Measurements from ENCODE around the gene LAMA2.

The LAMA2 gene

DNA sequence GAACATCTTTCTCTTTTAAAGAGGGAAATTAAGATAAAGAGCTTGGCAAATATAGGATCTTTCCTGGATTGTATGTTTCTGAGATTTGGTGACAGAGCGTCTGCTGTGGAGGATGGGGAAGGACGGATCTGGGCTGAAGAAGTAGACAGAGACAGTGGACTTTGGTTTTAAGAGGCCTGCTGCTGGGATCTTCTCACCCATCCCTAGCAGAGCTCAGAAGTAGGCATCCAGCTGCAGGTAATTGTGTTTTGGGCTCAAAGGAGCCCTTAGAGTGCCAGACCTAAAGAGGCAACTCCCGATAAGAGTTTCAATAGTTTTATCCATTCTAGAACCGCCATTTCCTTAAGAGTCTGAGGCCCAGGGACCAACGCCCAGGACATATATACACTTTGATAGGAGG is 20.8 kb downstream of the LAMA2 start:
- FAIRE-seq: no peak

DNA sequence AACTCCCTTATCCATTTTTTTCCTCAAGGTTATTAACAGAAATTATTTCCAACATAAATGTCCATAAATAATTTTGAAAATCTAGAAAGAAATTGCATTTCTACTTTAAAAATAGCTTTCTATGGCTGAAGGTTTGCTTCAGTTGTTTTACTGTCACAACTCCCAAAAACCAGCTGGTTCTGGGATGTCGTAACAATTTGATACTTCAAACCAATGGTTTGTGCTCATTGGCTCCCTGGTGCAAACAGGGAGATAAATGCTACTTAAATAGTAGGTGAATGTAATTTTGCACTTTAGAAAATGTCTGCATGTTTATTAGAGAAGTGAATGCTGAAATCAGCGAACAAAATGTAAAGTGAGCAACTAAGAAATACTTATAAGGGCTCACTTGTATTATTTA is 31.1 kb downstream of the LAMA2 start:
- FAIRE-seq: no peak

DNA sequence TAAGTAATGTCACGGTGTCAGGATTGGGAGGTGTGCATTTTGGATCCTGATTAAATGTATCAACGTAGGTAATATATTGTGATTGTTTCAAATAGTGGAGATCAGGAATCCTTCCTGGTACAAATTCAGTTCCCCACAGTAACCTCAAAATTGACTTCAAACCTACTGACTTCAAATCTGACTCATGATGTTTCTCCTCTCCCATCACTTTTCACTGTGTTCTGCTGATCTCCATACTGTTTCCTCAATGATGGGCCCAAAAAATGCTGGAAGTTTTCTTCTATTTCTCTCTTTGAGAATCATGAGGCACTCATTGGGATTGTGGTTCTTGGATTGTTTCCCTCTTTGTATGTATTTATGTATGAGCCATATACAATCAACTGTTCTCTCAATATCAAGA is 35.9 kb downstream of the LAMA2 start:
- FAIRE-seq: no peak

DNA sequence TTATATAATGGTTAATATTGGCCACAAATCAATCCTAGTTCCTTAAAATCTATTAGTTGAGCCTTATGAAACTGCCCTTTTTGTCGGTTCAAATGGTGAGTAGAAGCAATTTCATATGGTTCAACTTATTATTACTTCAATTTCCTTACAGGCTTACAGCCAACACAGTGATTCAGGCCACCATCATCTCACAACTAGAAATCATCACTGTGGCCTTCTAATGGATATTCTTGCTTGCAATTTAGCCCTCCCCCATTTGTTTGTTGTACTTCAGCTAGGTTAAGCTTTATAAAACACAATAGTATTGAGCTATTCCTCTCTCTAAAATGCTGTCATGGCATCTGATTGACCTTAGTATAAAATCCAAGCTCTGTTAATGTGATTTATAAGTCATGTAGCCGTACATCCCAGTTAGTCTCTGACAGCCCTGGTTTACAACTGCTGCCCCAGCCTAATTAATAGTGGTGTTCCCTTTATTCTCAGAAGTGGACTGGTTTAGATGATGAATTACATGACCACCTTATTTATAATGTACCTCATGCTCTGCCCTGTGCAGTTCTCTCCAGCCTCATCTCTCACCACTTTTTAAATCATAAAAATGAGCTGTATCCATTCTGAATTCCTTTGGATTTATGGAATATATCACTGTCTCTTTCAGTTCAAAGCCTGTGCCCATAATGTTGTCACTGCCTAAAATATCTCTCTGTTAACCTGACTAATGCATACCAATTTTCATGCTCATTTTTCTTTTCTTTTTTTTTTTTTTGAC is 36.7 kb downstream of the LAMA2 start:
- no peak for FAIRE-seq

DNA sequence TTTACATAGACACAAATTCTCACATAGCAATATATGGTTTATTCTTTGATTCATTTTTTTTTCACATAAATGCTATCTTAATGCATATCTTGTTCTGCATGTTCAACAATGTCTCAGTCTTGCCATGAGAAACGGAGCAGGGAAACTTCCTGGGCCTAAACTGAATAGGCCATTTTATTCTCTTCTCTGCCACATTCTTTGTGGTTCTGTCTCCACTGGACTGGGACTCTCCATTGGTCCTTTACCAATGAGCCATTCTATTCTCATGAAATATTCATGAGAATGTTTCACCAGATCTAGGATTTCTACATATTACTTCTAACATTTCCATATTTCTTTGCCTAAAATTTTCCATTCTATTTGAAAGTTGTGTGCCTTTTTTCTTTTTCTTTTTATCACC is 42.8 kb downstream of the LAMA2 start:
- FAIRE-seq: no peak

- no peak for FAIRE-seq
Measured at GRCh38 chr6:128929869-128930268, 46.9 kb downstream of the LAMA2 start.

DNA sequence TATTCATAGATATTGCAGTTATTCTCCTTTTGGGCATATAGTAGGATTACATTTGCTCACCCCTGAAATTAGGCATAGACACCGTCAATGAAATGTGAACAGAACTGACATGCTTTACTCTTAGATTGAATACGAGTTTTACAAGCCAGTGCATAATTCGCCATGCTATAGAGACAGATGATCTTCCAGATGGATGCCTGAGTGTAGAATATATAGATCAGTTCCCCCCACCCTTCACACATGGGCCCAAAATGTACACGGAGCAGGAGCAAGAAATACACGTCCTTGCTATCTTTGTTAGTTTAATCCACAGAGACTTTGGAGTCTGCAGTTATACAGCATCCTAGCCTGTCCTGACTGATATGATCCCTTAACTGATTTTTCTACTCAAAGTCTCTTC is 47.4 kb downstream of the LAMA2 start:
- FAIRE-seq: no peak

- FAIRE-seq: no peak
Measured at GRCh38 chr6:128932061-128932460, 49.1 kb downstream of the LAMA2 start.

DNA sequence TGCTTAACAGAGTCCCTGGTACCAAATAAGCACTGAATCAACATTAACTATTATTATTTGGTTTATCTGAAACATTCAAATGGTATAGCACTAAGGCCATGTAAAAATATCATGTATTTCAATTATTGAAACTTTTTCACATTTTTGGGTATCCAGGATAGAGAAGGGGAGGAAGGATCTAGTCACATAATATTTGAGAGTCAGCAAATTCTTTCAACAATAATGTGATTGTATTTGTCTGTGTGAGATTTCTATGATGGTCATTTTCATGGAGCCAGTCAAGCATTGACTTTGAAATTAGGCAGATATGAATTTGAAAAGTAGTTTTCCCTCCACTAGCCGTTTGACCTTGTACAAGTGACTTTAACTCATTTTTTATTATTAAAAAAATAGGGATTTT is 67.9 kb downstream of the LAMA2 start:
- no peak for FAIRE-seq

- no peak for FAIRE-seq
Measured at GRCh38 chr6:128952902-128953301, 70.0 kb downstream of the LAMA2 start.

- FAIRE-seq: no peak
Measured at GRCh38 chr6:128954308-128955043, 71.5 kb downstream of the LAMA2 start.

GRCh38 chr6:128963561-128963960 is 80.6 kb downstream of the LAMA2 start:
- FAIRE-seq: no peak

GRCh38 chr6:128964233-128964755 is 81.4 kb downstream of the LAMA2 start:
- FAIRE-seq: no peak

GRCh38 chr6:128964771-128965170 is 81.8 kb downstream of the LAMA2 start:
- FAIRE-seq: no peak

- no peak for FAIRE-seq
Measured at GRCh38 chr6:128966934-128967333, 84.0 kb downstream of the LAMA2 start.

DNA sequence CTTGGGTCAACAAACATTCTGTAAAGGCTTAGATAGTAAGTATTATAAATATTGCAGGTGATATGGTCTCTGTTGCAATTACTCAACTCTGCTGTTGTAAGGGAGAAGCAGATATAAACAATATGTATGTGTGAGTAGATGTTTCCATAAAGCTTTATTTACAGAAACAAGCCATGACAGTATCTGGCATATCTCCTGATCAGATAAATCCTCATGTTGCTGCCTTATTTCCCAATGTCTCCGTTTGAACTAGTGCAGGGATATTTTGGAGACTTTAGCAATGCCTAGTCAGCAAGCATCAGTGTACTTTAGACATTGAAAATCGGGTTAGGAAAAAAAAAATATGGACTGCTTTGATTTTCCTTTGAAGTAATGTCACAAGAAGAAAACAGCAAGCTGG is 96.1 kb downstream of the LAMA2 start:
- no peak for FAIRE-seq

DNA sequence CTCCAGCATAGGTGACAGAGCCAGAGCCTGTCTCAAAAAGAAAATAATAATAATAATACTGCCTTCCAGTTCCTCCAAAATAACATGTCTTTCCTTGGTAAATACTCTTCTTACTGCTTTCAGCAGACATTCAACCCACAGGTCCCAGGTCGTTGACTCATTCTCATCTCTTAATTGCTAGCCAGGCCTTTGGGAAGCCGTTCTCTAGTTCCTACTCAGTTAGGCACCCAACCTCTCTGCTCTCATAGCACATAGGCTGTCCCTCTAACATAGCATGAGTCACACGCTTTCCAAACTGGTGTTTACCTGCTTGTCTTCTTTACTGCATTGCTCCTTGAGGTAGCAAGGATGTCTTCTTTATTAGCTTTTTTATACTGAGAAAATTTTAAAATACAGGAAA is 98.8 kb downstream of the LAMA2 start:
- no peak for FAIRE-seq

DNA sequence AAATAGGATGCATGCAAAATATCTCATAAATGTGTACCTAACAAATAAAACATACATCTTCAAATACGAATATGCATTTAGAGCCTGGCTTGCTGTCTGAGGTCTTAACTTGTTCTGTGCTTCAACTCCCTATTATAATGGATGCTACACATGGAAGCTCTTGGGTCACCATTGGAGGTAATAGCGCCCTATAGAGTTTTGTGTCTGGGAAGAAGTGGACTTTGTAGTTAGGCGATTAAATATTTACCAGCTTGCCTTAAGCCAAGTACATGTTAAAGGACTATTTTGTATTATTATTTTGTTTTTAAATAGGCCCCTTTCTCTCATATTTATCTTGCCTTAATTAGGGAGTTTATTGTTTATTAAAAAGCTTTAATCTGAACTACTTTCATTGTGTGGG is 107.4 kb downstream of the LAMA2 start:
- FAIRE-seq: no peak

DNA sequence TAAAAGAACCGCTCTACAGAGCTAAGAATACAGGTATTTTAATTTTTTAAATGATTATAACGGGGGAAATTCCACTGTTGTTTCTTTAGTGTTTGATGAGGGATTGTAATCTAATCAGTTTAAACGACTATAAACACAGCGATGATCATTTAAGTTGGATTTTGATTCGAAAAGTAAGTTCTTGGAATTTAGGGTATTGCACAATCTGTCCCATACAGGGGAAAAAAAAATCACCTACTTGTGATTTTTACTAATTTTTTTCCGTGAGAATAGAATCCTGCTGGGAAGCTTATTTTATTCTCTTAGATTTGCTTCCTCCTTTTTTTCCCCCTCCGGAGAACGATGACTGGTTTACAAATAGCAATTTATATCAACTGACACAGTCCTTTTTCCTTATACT is 108.0 kb downstream of the LAMA2 start:
- no peak for FAIRE-seq

GRCh38 chr6:128993166-128993565 is 110.2 kb downstream of the LAMA2 start:
- FAIRE-seq: no peak

DNA sequence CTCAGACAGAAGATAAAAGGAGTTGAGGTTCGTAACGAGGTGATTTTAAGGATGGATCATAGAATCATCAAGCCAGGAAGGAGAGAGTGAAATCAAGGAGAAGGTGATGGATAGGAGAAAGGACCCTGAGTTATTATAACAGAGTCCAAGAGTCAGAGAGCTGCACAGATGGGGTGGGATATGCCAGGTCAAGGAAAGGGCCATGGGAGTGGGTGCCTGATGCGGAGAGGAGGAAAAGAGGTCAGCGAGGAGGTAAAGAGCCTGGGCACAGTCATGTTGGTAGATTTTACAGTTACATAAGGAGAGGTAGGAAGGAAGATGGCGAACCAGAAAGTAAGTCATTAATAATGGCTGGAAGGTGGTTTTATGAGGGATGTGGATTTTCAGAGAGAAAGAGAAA is 114.9 kb downstream of the LAMA2 start:
- no peak for FAIRE-seq

DNA sequence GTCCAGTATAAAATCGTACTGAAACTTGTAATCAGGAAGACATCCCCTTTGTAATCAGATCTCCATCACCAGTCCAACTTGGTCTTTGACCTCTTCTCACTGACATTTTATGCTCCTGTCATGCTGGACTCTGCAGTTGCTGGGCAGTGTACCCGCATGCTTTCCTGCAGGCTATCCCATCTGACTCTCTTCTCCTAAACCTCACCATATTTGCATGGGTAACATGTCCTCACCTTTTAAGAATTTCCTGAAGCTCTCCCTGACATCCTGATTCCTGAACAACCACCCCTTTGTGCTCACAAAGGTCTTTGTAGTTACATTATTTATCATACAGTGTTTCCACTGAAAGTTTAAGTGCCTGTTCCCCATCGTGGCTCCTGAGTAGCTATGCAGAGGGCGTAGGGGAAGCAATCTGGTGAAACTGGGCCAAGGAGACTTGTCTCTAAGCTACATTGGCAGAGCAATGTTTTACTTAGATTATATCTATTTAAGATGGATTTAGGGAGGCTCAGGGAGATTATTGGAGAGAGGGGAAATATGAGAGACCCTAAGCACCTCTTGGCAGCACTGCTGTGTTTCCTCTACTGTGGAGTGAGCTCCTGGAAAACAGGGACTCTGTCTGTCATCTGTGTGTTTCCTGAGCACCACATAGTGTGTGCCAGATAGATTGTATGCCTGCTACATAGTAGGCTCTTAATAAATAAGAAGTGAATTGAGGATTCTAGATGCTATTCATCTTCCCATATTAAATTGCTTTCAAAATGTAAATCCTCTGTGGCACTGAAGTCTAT is 124.0 kb downstream of the LAMA2 start:
- FAIRE-seq: no peak

DNA sequence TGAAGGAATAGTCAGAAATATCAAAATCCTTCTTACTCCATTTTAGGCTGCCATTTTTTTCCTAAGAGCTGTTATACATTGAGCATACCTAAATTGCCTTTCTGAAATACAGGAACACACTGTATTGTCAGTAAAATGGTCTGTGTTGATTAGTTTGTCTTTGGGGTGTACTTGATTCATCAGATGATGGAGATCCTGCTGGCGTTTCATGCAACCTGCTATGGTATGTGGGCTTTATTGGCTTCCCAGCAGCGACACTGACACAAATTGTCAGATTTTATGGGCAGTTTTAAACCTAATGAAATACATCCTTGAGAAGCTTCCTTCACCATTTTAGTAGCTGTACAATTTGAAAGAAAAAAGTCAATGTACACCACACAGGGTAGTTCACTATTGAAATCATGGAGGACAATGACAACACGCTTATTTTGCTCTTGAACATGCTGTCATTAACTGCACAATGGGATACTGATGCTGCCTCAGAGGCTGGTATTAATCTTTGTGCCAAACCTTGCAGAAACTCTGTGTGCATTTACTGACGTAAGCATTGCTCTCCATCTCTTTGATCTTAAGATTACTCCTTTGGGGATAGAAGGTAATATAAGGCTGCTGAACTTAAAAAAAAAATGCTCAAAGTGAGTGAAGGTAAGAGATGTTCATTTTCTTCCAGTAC is 124.9 kb downstream of the LAMA2 start:
- no peak for FAIRE-seq

Data from TTC549 (cell line).